SH-SY5Y (cell line): ENCODE measurements around the gene NLRP3.

Source experiments
- GATA2 ChIP-seq: IDR thresholded peaks from 2 replicates; pipeline ENCODE4 v1.6.1; 2011; ENCODE audit warnings: mild to moderate bottlenecking, low read depth, low read length
- GATA3 ChIP-seq: IDR thresholded peaks from 2 replicates; pipeline ENCODE4 v1.6.1; 2011; ENCODE audit warnings: low read depth, mild to moderate bottlenecking, low read length, moderate library complexity

NLRP3 gene

GRCh38 chr1:247387565-247387964 lies 28.4 kb upstream of the NLRP3 start:
- TF ChIP-seq GATA2 (no peak), GATA3 (no peak)

GRCh38 chr1:247390116-247390791 lies 25.7 kb upstream of the NLRP3 start:
- no peak for TF ChIP-seq GATA3
- TF ChIP-seq GATA2, result no peak

DNA sequence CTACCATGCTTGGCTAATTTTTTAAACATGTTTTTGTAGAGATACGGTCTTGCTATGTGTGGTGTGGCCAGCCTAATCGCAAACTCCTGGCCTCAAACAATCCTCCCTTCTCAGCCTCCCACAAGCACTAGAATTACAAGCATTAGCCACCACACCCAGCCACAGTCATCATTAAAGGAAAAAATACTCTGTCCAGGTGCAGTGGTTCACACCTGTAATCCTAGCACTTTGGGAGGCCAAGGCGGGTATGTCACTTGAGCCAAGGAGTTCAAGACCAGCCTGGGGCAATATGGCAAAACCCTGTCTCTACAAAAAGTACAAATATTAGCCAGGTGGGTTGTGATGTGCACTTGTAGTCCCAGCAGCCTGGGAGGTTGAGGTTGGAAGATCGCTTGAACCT lies 25.0 kb upstream of the NLRP3 start:
- no peak for TF ChIP-seq GATA3
- TF ChIP-seq GATA2, result no peak

DNA sequence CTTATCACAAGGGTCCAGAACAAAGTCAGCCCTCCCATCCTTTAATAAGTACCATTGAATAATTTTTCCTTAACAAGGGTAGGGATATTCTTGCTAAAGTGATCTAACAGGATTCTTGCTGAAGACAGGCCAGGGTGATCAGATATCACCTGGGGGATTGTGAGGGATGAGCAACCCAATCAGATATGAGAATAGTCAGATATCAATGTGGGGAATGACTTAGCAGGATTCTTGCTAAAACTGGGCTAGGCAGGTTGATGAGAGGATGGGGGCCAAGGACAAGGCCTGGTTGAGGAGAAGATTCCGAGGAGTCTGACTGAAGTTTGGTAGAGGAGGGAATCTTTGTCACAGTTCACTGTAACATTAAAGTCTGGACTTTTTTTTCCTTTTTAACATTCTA lies 23.9 kb upstream of the NLRP3 start:
- TF ChIP-seq GATA3, result no peak

DNA sequence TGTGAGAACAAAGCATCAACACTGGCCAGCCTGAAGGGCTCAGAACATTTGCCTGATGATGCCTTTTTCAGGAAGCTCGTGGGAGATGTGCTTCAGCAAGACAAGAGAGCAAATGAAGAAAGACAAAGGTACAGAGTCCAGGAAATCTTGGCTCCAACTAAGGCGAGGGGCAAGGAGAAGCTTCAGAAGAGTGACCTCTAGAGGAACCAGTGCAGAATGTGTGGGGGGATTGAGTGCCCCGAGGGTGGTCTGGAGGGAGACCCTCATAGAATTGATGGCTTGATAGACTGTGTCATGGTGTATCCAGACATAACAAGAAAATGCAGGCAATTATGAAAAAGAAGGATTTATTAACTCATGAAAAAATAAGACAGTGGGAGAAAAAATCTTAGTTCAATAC lies 15.3 kb upstream of the NLRP3 start:
- no peak for TF ChIP-seq GATA3
- no peak for TF ChIP-seq GATA2

- TF ChIP-seq GATA3 (no peak), GATA2 (no peak)
These were observed 14.5 kb upstream of the NLRP3 start for GRCh38 chr1:247401310-247402119.

DNA sequence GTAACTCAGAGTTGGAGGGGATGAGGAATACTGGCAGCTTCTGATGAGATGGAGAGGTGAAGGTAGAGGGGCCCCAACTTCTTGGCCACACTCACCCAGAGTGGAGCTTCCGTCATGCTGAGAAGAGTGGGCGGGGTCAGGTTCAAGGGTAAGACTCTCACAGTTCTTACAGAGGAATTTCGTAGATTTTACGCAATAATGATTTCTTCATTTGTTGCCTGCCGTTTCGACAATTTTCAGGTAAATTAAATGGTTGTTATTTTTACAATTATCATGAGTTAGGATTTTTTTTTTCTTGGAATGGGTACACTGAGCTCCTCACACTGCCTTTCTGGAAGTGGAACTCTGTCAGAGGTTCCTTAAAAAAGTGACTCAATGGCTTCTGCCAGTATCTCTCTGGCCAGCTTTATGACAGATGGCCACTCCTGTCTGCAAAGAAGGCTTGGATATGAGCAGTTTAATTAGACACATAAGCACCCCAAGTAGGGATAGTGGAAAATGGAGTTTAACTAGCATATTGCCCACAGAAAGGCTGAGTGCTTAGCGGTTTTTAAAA lies 13.8 kb upstream of the NLRP3 start:
- TF ChIP-seq GATA3 (no peak), GATA2 (no peak)

DNA sequence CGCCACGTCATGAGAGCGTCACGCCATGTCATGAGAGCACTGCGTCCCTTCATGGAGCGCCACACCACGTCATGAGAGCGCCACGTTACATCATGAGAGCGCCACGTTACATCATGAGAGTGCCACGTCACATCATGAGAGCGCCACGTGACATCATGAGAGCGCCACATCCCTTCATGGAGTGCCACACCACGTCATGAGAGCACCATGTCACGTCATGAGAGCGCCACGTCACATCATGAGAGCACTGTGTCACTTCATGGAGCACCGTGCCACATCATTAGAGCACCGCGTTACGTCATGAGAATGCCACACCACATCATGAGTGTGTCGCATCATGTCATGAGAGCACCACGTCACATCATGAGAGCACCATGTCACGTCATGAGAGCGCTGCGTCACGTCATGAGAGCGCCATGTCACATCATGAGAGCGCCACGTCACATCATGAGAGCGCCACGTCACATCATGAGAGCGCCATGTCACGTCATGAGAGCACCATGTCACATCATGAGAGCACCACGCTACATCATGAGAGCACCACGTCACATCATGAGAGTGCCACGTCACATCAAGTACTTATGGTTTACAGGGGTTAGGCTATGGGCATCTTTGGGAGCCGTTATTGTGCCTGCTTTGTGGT lies 9.8 kb upstream of the NLRP3 start:
- TF ChIP-seq GATA3, result no peak
- TF ChIP-seq GATA2, result no peak

DNA sequence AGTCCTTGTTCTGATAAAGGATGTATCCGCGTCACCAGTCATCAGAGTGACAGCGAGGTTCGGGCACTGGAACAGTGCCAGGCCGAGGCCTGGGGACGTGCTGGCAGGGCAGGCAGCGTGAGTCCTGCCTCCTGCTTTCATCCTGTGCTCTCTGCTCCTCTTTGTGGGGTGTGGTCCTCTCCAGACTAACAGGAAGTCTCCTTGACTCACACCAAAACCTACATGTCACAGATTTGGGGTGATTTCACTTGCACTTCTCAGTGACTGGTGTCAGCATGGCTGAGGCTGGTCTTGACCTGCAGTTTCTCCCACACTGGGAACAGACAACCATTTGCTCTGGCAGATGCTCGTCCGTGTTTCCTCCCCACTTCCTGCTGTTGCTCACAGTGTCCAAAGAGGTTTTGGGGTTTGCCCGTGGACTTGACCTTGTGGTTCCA lies 8.8 kb upstream of the NLRP3 start:
- TF ChIP-seq GATA3, result no peak
- no peak for TF ChIP-seq GATA2

GRCh38 chr1:247408100-247408499 lies 7.9 kb upstream of the NLRP3 start:
- no peak for TF ChIP-seq GATA3
- no peak for TF ChIP-seq GATA2

GRCh38 chr1:247409869-247410544 lies 6.0 kb upstream of the NLRP3 start:
- no peak for TF ChIP-seq GATA3
- TF ChIP-seq GATA2, result no peak

- no peak for TF ChIP-seq GATA2
- no peak for TF ChIP-seq GATA3
These were observed 4.2 kb upstream of the NLRP3 start for GRCh38 chr1:247411621-247412327.

GRCh38 chr1:247417831-247418230 lies 1.9 kb downstream of the NLRP3 start:
- no peak for TF ChIP-seq GATA2
- no peak for TF ChIP-seq GATA3
